ENCODE measurements around the gene ABLIM1. TPM values are rescaled to one million over a fixed set of nuclear protein-coding genes. Genes with fewer than 3 reads are reported as not detected.

The ABLIM1 gene
- polyA plus RNA-seq, 1 donor from 2014 or later: 10.1 TPM

- Histone ChIP-seq H3K79me2 (replicated peaks; ENCODE audit: insufficient read depth, low read length) (no peaks in the 10 kb centered on the region), H3K9ac (ENCODE audit: low read length) (no peak overlapping the region), H3K4me3 (ENCODE audit: low read length) (no peak overlapping the region), H4K20me1 (ENCODE audit: insufficient read depth) (no peaks in the 10 kb centered on the region), H3K9me3 (ENCODE audit: low read length) (no peaks in the 10 kb centered on the region), H3K27me3 (ENCODE audit: insufficient read depth, low read depth, low read length) (peaks cover 45% of the 10 kb centered on the region), H3K9me2 (ENCODE audit: insufficient read depth, low read length) (no peaks in the 10 kb centered on the region), H3K27ac (ENCODE audit: low read length) (no peak overlapping the region), H2AFZ (ENCODE audit: low read depth, low read length) (no peak overlapping the region), H3K4me2 (ENCODE audit: low read length) (no peak overlapping the region), H3K36me3 (ENCODE audit: insufficient read depth, low read length) (no peaks in the 10 kb centered on the region), H3F3A (ENCODE audit: insufficient read depth, low read length, poor library complexity, severe bottlenecking) (no peaks in the 10 kb centered on the region)
- no peak for TF ChIP-seq RAD21 (conservative IDR thresholded peaks at IDR 0.05)
- no peak for TF ChIP-seq EP300 (conservative IDR thresholded peaks at IDR 0.05; ENCODE audit: poor library complexity, severe bottlenecking)
- TF ChIP-seq, protein P1, sequence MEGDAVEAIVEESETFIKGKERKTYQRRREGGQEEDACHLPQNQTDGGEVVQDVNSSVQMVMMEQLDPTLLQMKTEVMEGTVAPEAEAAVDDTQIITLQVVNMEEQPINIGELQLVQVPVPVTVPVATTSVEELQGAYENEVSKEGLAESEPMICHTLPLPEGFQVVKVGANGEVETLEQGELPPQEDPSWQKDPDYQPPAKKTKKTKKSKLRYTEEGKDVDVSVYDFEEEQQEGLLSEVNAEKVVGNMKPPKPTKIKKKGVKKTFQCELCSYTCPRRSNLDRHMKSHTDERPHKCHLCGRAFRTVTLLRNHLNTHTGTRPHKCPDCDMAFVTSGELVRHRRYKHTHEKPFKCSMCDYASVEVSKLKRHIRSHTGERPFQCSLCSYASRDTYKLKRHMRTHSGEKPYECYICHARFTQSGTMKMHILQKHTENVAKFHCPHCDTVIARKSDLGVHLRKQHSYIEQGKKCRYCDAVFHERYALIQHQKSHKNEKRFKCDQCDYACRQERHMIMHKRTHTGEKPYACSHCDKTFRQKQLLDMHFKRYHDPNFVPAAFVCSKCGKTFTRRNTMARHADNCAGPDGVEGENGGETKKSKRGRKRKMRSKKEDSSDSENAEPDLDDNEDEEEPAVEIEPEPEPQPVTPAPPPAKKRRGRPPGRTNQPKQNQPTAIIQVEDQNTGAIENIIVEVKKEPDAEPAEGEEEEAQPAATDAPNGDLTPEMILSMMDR (IDR thresholded peaks at IDR 0.05; ENCODE audit: poor library complexity, severe bottlenecking): no peak
- no peak for TF ChIP-seq SMC3 (conservative IDR thresholded peaks at IDR 0.05; ENCODE audit: poor library complexity)
- no peak for TF ChIP-seq MXI1 (conservative IDR thresholded peaks at IDR 0.05; ENCODE audit: poor library complexity, severe bottlenecking)
- no peak for TF ChIP-seq POLR2AphosphoS5 (IDR thresholded peaks at IDR 0.05)
- TF ChIP-seq, protein P2, sequence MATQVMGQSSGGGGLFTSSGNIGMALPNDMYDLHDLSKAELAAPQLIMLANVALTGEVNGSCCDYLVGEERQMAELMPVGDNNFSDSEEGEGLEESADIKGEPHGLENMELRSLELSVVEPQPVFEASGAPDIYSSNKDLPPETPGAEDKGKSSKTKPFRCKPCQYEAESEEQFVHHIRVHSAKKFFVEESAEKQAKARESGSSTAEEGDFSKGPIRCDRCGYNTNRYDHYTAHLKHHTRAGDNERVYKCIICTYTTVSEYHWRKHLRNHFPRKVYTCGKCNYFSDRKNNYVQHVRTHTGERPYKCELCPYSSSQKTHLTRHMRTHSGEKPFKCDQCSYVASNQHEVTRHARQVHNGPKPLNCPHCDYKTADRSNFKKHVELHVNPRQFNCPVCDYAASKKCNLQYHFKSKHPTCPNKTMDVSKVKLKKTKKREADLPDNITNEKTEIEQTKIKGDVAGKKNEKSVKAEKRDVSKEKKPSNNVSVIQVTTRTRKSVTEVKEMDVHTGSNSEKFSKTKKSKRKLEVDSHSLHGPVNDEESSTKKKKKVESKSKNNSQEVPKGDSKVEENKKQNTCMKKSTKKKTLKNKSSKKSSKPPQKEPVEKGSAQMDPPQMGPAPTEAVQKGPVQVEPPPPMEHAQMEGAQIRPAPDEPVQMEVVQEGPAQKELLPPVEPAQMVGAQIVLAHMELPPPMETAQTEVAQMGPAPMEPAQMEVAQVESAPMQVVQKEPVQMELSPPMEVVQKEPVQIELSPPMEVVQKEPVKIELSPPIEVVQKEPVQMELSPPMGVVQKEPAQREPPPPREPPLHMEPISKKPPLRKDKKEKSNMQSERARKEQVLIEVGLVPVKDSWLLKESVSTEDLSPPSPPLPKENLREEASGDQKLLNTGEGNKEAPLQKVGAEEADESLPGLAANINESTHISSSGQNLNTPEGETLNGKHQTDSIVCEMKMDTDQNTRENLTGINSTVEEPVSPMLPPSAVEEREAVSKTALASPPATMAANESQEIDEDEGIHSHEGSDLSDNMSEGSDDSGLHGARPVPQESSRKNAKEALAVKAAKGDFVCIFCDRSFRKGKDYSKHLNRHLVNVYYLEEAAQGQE (IDR thresholded peaks at IDR 0.05; ENCODE audit: borderline replicate concordance): no peak
- no peak for TF ChIP-seq TAF1 (IDR thresholded peaks at IDR 0.05; ENCODE audit: low read depth)
- no peak for TF ChIP-seq EZH2 (IDR thresholded peaks at IDR 0.05; ENCODE audit: borderline replicate concordance, insufficient read depth, low read length, poor library complexity, severe bottlenecking)
Measured at GRCh38 chr10:114401195-114401791, 256.8 kb downstream of the ABLIM1 start.

GRCh38 chr10:114400091-114400490 is 258.0 kb downstream of the ABLIM1 start:
- no peak overlapping the region for H3K4me2 ChIP-seq (ENCODE audit: low read length)
- TF ChIP-seq, protein P2 (IDR thresholded peaks at IDR 0.05; ENCODE audit: borderline replicate concordance): no peak
- TF ChIP-seq EP300 (conservative IDR thresholded peaks at IDR 0.05; ENCODE audit: poor library complexity, severe bottlenecking) (no peak), MXI1 (conservative IDR thresholded peaks at IDR 0.05; ENCODE audit: poor library complexity, severe bottlenecking) (no peak), POLR2AphosphoS5 (IDR thresholded peaks at IDR 0.05) (no peak), TAF1 (IDR thresholded peaks at IDR 0.05; ENCODE audit: low read depth) (no peak), RAD21 (conservative IDR thresholded peaks at IDR 0.05) (no peak), SMC3 (conservative IDR thresholded peaks at IDR 0.05; ENCODE audit: poor library complexity) (no peak), EZH2 (IDR thresholded peaks at IDR 0.05; ENCODE audit: borderline replicate concordance, insufficient read depth, low read length, poor library complexity, severe bottlenecking) (no peak)
- TF ChIP-seq, protein P1 (IDR thresholded peaks at IDR 0.05; ENCODE audit: poor library complexity, severe bottlenecking): no peak
- no peak overlapping the region for H2AFZ ChIP-seq (ENCODE audit: low read depth, low read length)
- H3K9ac ChIP-seq (ENCODE audit: low read length): no peak overlapping the region
- H3K36me3 ChIP-seq (ENCODE audit: insufficient read depth, low read length): no peaks in the 10 kb centered on the region
- no peaks in the 10 kb centered on the region for H3K9me2 ChIP-seq (ENCODE audit: insufficient read depth, low read length)
- H3K4me3 ChIP-seq (ENCODE audit: low read length): no peak overlapping the region
- no peaks in the 10 kb centered on the region for H3F3A ChIP-seq (ENCODE audit: insufficient read depth, low read length, poor library complexity, severe bottlenecking)
- no peaks in the 10 kb centered on the region for H3K79me2 ChIP-seq (replicated peaks; ENCODE audit: insufficient read depth, low read length)
- no peaks in the 10 kb centered on the region for H3K9me3 ChIP-seq (ENCODE audit: low read length)
- no peak overlapping the region for H3K27ac ChIP-seq (ENCODE audit: low read length)
- H3K27me3 ChIP-seq (ENCODE audit: insufficient read depth, low read depth, low read length): peaks cover 37% of the 10 kb centered on the region
- H4K20me1 ChIP-seq (ENCODE audit: insufficient read depth): no peaks in the 10 kb centered on the region
